ENCODE data around the gene FAU.
A peak's percentile ranks its signal among the peaks of the same experiment; 100 is the strongest.

The FAU gene

GRCh38 chr11:65085446-65085845 is 36.5 kb downstream of the FAU start:
- POLR2A ChIA-PET, result interaction anchor here (0.6 to 1.3 kb wide), 5 partner anchors 9 to 235 kb away, joined by 3 to 5 read pairs (median 5); partner anchors contain the start of genes FAU, MRPL49 and VPS51
- Histone ChIP-seq H3K4me3 (ENCODE audit: low read depth, low read length) (no peak overlapping the region), H3K9me3 (ENCODE audit: control insufficient read depth, insufficient read depth, low read depth, low read length) (no peaks in the 10 kb centered on the region), H3K4me1 (ENCODE audit: control insufficient read depth, insufficient read depth, low read length) (peaks cover 3% of the 10 kb centered on the region; the same call in 1 of the 2 replicates), H3K36me3 (ENCODE audit: control insufficient read depth in 2 of 2, insufficient read depth in 1 of 2, low read length in 2 of 2) (peaks cover 3 to 74% of the 10 kb centered on the region in 2 experiments; a peak in 2 of 3 replicates), H3K27ac (ENCODE audit: extremely low read depth, low read depth, low read length) (no peak overlapping the region)
- CTCF ChIA-PET, result no interaction called here
- TF ChIP-seq ZNF501 (tag by site-specific recombination; IDR thresholded peaks at IDR 0.05), result no peak
- no peak for TF ChIP-seq ZNF843 (tag by site-specific recombination; IDR thresholded peaks at IDR 0.05)
- no peak for TF ChIP-seq ZNF423 (tag by site-specific recombination; IDR thresholded peaks at IDR 0.05)
- TF ChIP-seq ZNF518A (tag by site-specific recombination; conservative IDR thresholded peaks at IDR 0.05; ENCODE audit: low read depth), result no peak
- no peak for TF ChIP-seq ZNF211 (tag by site-specific recombination; IDR thresholded peaks at IDR 0.05; ENCODE audit: low read depth)
- no peak for TF ChIP-seq ZNF132 (tag by site-specific recombination; IDR thresholded peaks at IDR 0.05; ENCODE audit: borderline replicate concordance)
- TF ChIP-seq KLF1 (tag by site-specific recombination; IDR thresholded peaks at IDR 0.05), result no peak
- no peak for TF ChIP-seq ZNF335 (tag by site-specific recombination; conservative IDR thresholded peaks at IDR 0.05)
- no peak for TF ChIP-seq ZNF148 (tag by site-specific recombination; IDR thresholded peaks at IDR 0.05; ENCODE audit: borderline replicate concordance)
- TF ChIP-seq ZNF544 (tag by site-specific recombination; IDR thresholded peaks at IDR 0.05), result no peak
- TF ChIP-seq KLF16 (tag by site-specific recombination; IDR thresholded peaks at IDR 0.05), result no peak
- no peak for TF ChIP-seq ZNF624 (tag by site-specific recombination; IDR thresholded peaks at IDR 0.05)
- no peak for TF ChIP-seq ZNF324 (tag by site-specific recombination; IDR thresholded peaks at IDR 0.05)
- no peak for TF ChIP-seq IKZF3 (tag by site-specific recombination; IDR thresholded peaks at IDR 0.05)
- TF ChIP-seq ZNF155 (tag by site-specific recombination; IDR thresholded peaks at IDR 0.05), result no peak

DNA sequence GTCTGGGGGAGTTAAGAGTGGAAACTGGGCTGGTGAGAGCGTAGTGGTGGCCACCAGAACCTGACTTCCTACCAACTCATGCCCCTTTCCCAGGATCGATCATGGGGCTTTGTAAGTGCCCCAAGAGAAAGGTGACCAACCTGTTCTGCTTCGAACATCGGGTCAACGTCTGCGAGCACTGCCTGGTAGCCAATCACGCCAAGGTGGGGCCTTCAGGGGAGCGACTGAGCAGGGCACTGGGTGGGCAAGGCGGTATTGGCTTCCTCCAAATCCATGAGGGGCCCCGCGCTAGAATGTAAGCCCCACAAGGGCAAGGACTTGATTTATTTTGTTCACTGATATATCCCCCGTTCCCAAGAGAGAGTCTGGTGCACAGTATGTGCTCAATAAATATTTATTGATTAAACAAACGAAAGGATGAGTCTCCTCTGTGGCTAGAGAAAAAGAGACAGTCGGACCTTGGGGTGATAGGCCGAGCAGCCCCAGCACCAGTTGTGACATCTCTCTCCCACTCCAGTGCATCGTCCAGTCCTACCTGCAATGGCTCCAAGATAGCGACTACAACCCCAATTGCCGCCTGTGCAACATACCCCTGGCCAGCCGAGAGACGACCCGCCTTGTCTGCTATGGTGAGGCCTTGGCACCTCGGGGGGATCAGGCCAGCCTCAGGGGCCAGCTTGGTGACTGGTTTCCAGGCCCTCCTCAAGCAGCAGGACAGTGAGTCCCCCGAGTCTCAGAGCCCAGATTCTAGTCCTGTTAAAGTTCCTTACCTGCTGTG is 37.1 kb downstream of the FAU start:
- peak overlapping the region; percentile 27; the same call in 1 of the 2 replicates for H3K27ac ChIP-seq (ENCODE audit: extremely low read depth, low read depth, low read length)
- no peaks in the 10 kb centered on the region for H3K9me3 ChIP-seq (ENCODE audit: control insufficient read depth, insufficient read depth, low read depth, low read length)
- TF ChIP-seq ZFP37 (tag by site-specific recombination; IDR thresholded peaks at IDR 0.05) (no peak), ZNF830 (tag by site-specific recombination; IDR thresholded peaks at IDR 0.05; ENCODE audit: low read depth) (no peak)
- ChIA-PET CTCF (no interaction called here), POLR2A (interaction anchor here (0.6 to 1.3 kb wide), 5 partner anchors 9 to 234 kb away, joined by 3 to 5 read pairs (median 5); partner anchors contain the start of genes FAU, MRPL49 and VPS51)
- H3K36me3 ChIP-seq (ENCODE audit: control insufficient read depth in 2 of 2, insufficient read depth in 1 of 2, low read length in 2 of 2), result peaks cover 5 to 79% of the 10 kb centered on the region in 2 experiments; a peak in 2 of 3 replicates
- H3K4me1 ChIP-seq (ENCODE audit: control insufficient read depth, insufficient read depth, low read length), result peaks cover 3% of the 10 kb centered on the region; the same call in 1 of the 2 replicates
- peak overlapping the region; percentile 92 for H3K4me3 ChIP-seq (ENCODE audit: low read depth, low read length)

Measured in HEK293 (cell line).